H9 (cell line): ENCODE results near the gene REXO4. TPM values are rescaled to one million over a fixed set of nuclear protein-coding genes. Genes with fewer than 3 reads are reported as not detected.

ENCODE experiments used
- DNase-seq: peaks from one replicate; pipeline ENCODE4 v3.0.0-alpha.2; 2017
- H2AFZ ChIP-seq: one replicate; pipeline ENCODE4 v1.6.1; 2013; ENCODE audit warnings: mild to moderate bottlenecking, low read length, control low read depth, moderate library complexity
- H2AK5ac ChIP-seq: 2 replicates; pipeline ENCODE4 v1.6.1; 2013; ENCODE audit warnings: low read length, control low read depth, mixed read lengths; ENCODE audit not compliant: insufficient read length
- H2BK120ac ChIP-seq: one replicate; pipeline ENCODE4 v1.6.1; 2013; ENCODE audit warnings: low read depth, mild to moderate bottlenecking, low read length, control low read depth, inconsistent platforms; ENCODE audit not compliant: poor library complexity, severe bottlenecking
- H2BK12ac ChIP-seq: 2 replicates; pipeline ENCODE4 v1.6.1; 2013; ENCODE audit warnings: low read length, control low read depth, mixed read lengths, low read depth; ENCODE audit not compliant: insufficient read length
- H2BK15ac ChIP-seq: 2 replicates; pipeline ENCODE4 v1.6.1; 2013; ENCODE audit warnings: low read depth, low read length, control low read depth
- H2BK20ac ChIP-seq: one replicate; pipeline ENCODE4 v1.6.1; 2013; ENCODE audit warnings: low read depth, mild to moderate bottlenecking, low read length, control low read depth, inconsistent platforms; ENCODE audit not compliant: poor library complexity, severe bottlenecking
- H2BK5ac ChIP-seq: 2 replicates; pipeline ENCODE4 v1.6.1; 2013; ENCODE audit warnings: low read length, control low read depth, mixed read lengths; ENCODE audit not compliant: insufficient read length
- H3K14ac ChIP-seq: 2 replicates; pipeline ENCODE4 v1.6.1; 2013; ENCODE audit warnings: low read length, control low read depth; ENCODE audit not compliant: insufficient read depth
- H3K18ac ChIP-seq: 2 replicates; pipeline ENCODE4 v1.6.1; 2013; ENCODE audit warnings: low read depth, mild to moderate bottlenecking, mixed read lengths, low read length, control low read depth; ENCODE audit not compliant: insufficient read length
- H3K23ac ChIP-seq: 2 replicates; pipeline ENCODE4 v1.6.1; 2013; ENCODE audit warnings: low read length, control low read depth, mixed read lengths, low read depth; ENCODE audit not compliant: insufficient read length
- H3K23me2 ChIP-seq: 2 replicates; pipeline ENCODE4 v1.6.1; 2013; ENCODE audit warnings: low read depth, mild to moderate bottlenecking, mixed read lengths, low read length, control low read depth; ENCODE audit not compliant: insufficient read length, poor library complexity, severe bottlenecking
- H3K27ac ChIP-seq: 2 replicates; pipeline ENCODE4 v1.5.1; 2013; ENCODE audit warnings: low read length, control low read depth, mixed read lengths, low read depth; ENCODE audit not compliant: insufficient read length
- H3K27me3 ChIP-seq: 2 replicates; pipeline ENCODE4 v1.6.1; 2013; ENCODE audit warnings: low read length, control low read depth, inconsistent platforms; ENCODE audit not compliant: insufficient read depth
- H3K4ac ChIP-seq: 2 replicates; pipeline ENCODE4 v1.6.1; 2013; ENCODE audit warnings: low read depth, mild to moderate bottlenecking, control low read depth, inconsistent platforms, low read length, moderate library complexity
- H3K4me1 ChIP-seq: 2 replicates; pipeline ENCODE4 v1.6.1; 2013; ENCODE audit warnings: low read length, control low read depth, inconsistent platforms; ENCODE audit not compliant: insufficient read depth
- H3K4me2 ChIP-seq: 2 replicates; pipeline ENCODE4 v1.6.1; 2013; ENCODE audit warnings: low read length, control low read depth, mixed read lengths; ENCODE audit not compliant: insufficient read length, insufficient read depth
- H3K56ac ChIP-seq: 2 replicates; pipeline ENCODE4 v1.6.1; 2013; ENCODE audit warnings: low read depth, mild to moderate bottlenecking, mixed read lengths, low read length, control low read depth; ENCODE audit not compliant: insufficient read length
- H3K79me1 ChIP-seq: 2 replicates; pipeline ENCODE4 v1.6.1; 2013; ENCODE audit warnings: low read depth, mild to moderate bottlenecking, moderate library complexity, low read length, control low read depth, inconsistent platforms; ENCODE audit not compliant: insufficient read depth, poor library complexity, severe bottlenecking
- H3K79me2 ChIP-seq: 2 replicates; pipeline ENCODE4 v1.6.1; 2013; ENCODE audit warnings: low read length, control low read depth, inconsistent platforms; ENCODE audit not compliant: insufficient read depth
- H3K9ac ChIP-seq: 2 replicates; pipeline ENCODE4 v1.6.1; 2013; ENCODE audit warnings: low read length, control low read depth, mixed read lengths; ENCODE audit not compliant: insufficient read length; ENCODE audit errors: extremely low read depth
- H3K9me3 ChIP-seq: one replicate; pipeline ENCODE4 v1.6.1; 2013; ENCODE audit warnings: low read depth, low read length, inconsistent platforms; ENCODE audit not compliant: control insufficient read depth
- H3T11ph ChIP-seq: one replicate; pipeline ENCODE4 v1.6.1; 2013; ENCODE audit warnings: mild to moderate bottlenecking, low read length, control low read depth, inconsistent platforms
- H4K20me1 ChIP-seq: one replicate; pipeline ENCODE4 v1.6.1; 2013; ENCODE audit not compliant: control insufficient read depth, insufficient read length, insufficient read depth
- H4K5ac ChIP-seq: 2 replicates; pipeline ENCODE4 v1.6.1; 2013; ENCODE audit warnings: low read depth, mild to moderate bottlenecking, mixed read lengths, low read length, control low read depth; ENCODE audit not compliant: insufficient read length
- H4K8ac ChIP-seq: replicated peaks from 2 replicates; pipeline ENCODE4 v1.6.1; 2013; ENCODE audit warnings: low read length, control low read depth, mixed read lengths, low read depth; ENCODE audit not compliant: insufficient read length
- H4K91ac ChIP-seq: 2 replicates; pipeline ENCODE4 v1.6.1; 2013; ENCODE audit warnings: low read depth, mild to moderate bottlenecking, moderate library complexity, mixed read lengths, low read length, control low read depth; ENCODE audit not compliant: insufficient read length
- H3K27ac Mint-ChIP-seq, 3 experiments: 2 replicates in 2 of 3; 3 replicates in 1 of 3; pipeline ENCODE4 v1.8.0; 2020 to 2021; ENCODE audit warnings: mixed read lengths in 3 of 3, mild to moderate bottlenecking in 1 of 3, moderate library complexity in 1 of 3
- H3K27me3 Mint-ChIP-seq: 2 replicates; pipeline ENCODE4 v1.8.0; 2021; ENCODE audit warnings: low read depth, mild to moderate bottlenecking, moderate library complexity, mixed read lengths
- H3K36me3 Mint-ChIP-seq, 3 experiments: 2 replicates in 2 of 3; 3 replicates in 1 of 3; pipeline ENCODE4 v1.8.0; 2020 to 2021; ENCODE audit warnings: low read depth in 3 of 3, mixed read lengths in 3 of 3; ENCODE audit not compliant: insufficient read depth in 1 of 3
- H3K4me1 Mint-ChIP-seq, 2 experiments: 2 replicates each; pipeline ENCODE4 v1.8.0; 2020; ENCODE audit warnings: mixed read lengths in 2 of 2
- H3K4me3 Mint-ChIP-seq, 2 experiments: 2 replicates in 1 of 2; 3 replicates in 1 of 2; pipeline ENCODE4 v1.8.0; 2020 to 2021; ENCODE audit warnings: mild to moderate bottlenecking in 2 of 2, mixed read lengths in 2 of 2, moderate library complexity in 1 of 2
- H3K9me3 Mint-ChIP-seq, 2 experiments: 2 replicates in 1 of 2; 3 replicates in 1 of 2; pipeline ENCODE4 v1.8.0; 2020; ENCODE audit warnings: mild to moderate bottlenecking in 2 of 2, mixed read lengths in 2 of 2, moderate library complexity in 1 of 2
- WGBS: extraction: QIAGEN DNeasy Blood & Tissue Kit; methylation state at CpG from one replicate; pipeline ENCODE4 v1.1.7; 2013; ENCODE audit warnings: missing lambda C conversion rate, low lambda C conversion rate, mixed read lengths; ENCODE audit not compliant: insufficient read length; ENCODE audit errors: extremely low coverage; 5-methylcytosine and 5-hydroxymethylcytosine counted together
- total RNA-seq: library from RNA; stranded (reverse); gene quantifications from 2 replicates; pipeline ENCODE4 v1.2.1, GENCODE V29; 2021
- TF ChIP-seq, protein P1 (sequence below): fragments of 200-600 bp; sonication (generic); conservative IDR thresholded peaks from 3 replicates; pipeline ENCODE4 v1.8.0; 2021; ENCODE audit warnings: antibody characterized with exemption, mild to moderate bottlenecking

Gene REXO4
- total RNA-seq, 1 experiment from 2014 or later, result 35.2 TPM

- H2BK15ac ChIP-seq, result no peak overlapping the region
- H4K8ac ChIP-seq, result no peak overlapping the region
- no peak overlapping the region for H2BK12ac ChIP-seq
- no CpG with 5 or more reads among the region's 20 CpGs for WGBS
- no peak overlapping the region for H2BK120ac ChIP-seq
- no peaks in the 10 kb centered on the region for H3K4me1 ChIP-seq
- H3K9me3 ChIP-seq, result no peaks in the 10 kb centered on the region
- no peak overlapping the region for H3T11ph ChIP-seq
- no peaks in the 10 kb centered on the region for H4K20me1 ChIP-seq
- no peak overlapping the region for H3K27ac ChIP-seq
- no peak overlapping the region for H4K91ac ChIP-seq
- no peak overlapping the region for H3K23ac ChIP-seq
- H2BK20ac ChIP-seq, result no peak overlapping the region
- peak overlapping the region in 1 of 3 experiments; percentile 92; a peak in 1 of 7 replicates for H3K27ac Mint-ChIP-seq
- TF ChIP-seq, protein P1, sequence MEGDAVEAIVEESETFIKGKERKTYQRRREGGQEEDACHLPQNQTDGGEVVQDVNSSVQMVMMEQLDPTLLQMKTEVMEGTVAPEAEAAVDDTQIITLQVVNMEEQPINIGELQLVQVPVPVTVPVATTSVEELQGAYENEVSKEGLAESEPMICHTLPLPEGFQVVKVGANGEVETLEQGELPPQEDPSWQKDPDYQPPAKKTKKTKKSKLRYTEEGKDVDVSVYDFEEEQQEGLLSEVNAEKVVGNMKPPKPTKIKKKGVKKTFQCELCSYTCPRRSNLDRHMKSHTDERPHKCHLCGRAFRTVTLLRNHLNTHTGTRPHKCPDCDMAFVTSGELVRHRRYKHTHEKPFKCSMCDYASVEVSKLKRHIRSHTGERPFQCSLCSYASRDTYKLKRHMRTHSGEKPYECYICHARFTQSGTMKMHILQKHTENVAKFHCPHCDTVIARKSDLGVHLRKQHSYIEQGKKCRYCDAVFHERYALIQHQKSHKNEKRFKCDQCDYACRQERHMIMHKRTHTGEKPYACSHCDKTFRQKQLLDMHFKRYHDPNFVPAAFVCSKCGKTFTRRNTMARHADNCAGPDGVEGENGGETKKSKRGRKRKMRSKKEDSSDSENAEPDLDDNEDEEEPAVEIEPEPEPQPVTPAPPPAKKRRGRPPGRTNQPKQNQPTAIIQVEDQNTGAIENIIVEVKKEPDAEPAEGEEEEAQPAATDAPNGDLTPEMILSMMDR, result peak; percentile 63; the same call in 2 of the 3 replicates
- H3K18ac ChIP-seq, result no peak overlapping the region
- no peaks in the 10 kb centered on the region; a peak in 2 of 7 replicates for H3K36me3 Mint-ChIP-seq
- no peak overlapping the region for H2AK5ac ChIP-seq
- H3K9ac ChIP-seq, result no peak overlapping the region
- no peaks in the 10 kb centered on the region for H3K4me1 Mint-ChIP-seq
- H3K27me3 ChIP-seq, result no peaks in the 10 kb centered on the region
- no peaks in the 10 kb centered on the region for H3K23me2 ChIP-seq
- H3K79me1 ChIP-seq, result no peaks in the 10 kb centered on the region
- H2BK5ac ChIP-seq, result no peak overlapping the region
- H3K4me3 Mint-ChIP-seq, result no peak overlapping the region
- no peaks in the 10 kb centered on the region for H3K27me3 Mint-ChIP-seq
- H3K14ac ChIP-seq, result no peak overlapping the region
- no peak overlapping the region for H3K4ac ChIP-seq
- H4K5ac ChIP-seq, result no peak overlapping the region
- H3K9me3 Mint-ChIP-seq, result no peaks in the 10 kb centered on the region
- DNase-seq, result peak; percentile 67
- no peak overlapping the region for H3K4me2 ChIP-seq
- no peaks in the 10 kb centered on the region; the same call in 1 of the 2 replicates for H3K79me2 ChIP-seq
- H2AFZ ChIP-seq, result no peak overlapping the region
- no peak overlapping the region for H3K56ac ChIP-seq
Observed at GRCh38 chr9:133437753-133438531, 20.1 kb upstream of the REXO4 start.
